Adipocyte (in vitro differentiated cells): Measurements from ENCODE around the gene ITPRID2.

ENCODE experiments used
- DNase-seq: peaks from one replicate; pipeline ENCODE4 v3.0.0-alpha.2; 2015; ENCODE audit warnings: low read depth
- H3K27me3 ChIP-seq: replicated peaks from 2 replicates; pipeline ENCODE4 v1.7.0; 2013; ENCODE audit warnings: mild to moderate bottlenecking, low read length, moderate library complexity; ENCODE audit not compliant: control insufficient read depth, insufficient read depth
- H3K36me3 ChIP-seq: 2 replicates; pipeline ENCODE4 v1.7.0; 2013; ENCODE audit warnings: low read length, mild to moderate bottlenecking, moderate library complexity; ENCODE audit not compliant: control insufficient read depth, insufficient read depth, severe bottlenecking
- H3K4me1 ChIP-seq: 2 replicates; pipeline ENCODE4 v1.7.0; 2013; ENCODE audit warnings: mild to moderate bottlenecking, low read length, moderate library complexity; ENCODE audit not compliant: control insufficient read depth, insufficient read depth
- H3K4me3 ChIP-seq: 2 replicates; pipeline ENCODE4 v1.7.0; 2013; ENCODE audit warnings: mild to moderate bottlenecking, low read length, moderate library complexity
- H3K9ac ChIP-seq: 2 replicates; pipeline ENCODE4 v1.7.0; 2013; ENCODE audit warnings: mild to moderate bottlenecking, low read length, moderate library complexity
- H3K9me3 ChIP-seq: 2 replicates; pipeline ENCODE4 v1.7.0; 2013; ENCODE audit warnings: mild to moderate bottlenecking, low read length, moderate library complexity; ENCODE audit not compliant: control insufficient read depth

Gene ITPRID2

GRCh38 chr2:181896286-181896685, 4.8 kb downstream of the ITPRID2 start:
- peaks cover 24% of the 10 kb centered on the region for H3K4me1 ChIP-seq
- no peaks in the 10 kb centered on the region for H3K27me3 ChIP-seq
- H3K9me3 ChIP-seq: no peaks in the 10 kb centered on the region
- no peak overlapping the region for H3K9ac ChIP-seq
- H3K4me3 ChIP-seq: no peak overlapping the region
- H3K36me3 ChIP-seq: peaks cover 52% of the 10 kb centered on the region
- DNase-seq: no peak

GRCh38 chr2:181900007-181900651, 8.6 kb downstream of the ITPRID2 start:
- H3K27me3 ChIP-seq: no peaks in the 10 kb centered on the region
- no peaks in the 10 kb centered on the region for H3K9me3 ChIP-seq
- DNase-seq: no peak
- H3K4me1 ChIP-seq: peaks cover 29% of the 10 kb centered on the region
- peaks cover 89% of the 10 kb centered on the region for H3K36me3 ChIP-seq
- no peak overlapping the region for H3K4me3 ChIP-seq
- H3K9ac ChIP-seq: no peak overlapping the region

- Histone ChIP-seq H3K9me3 (no peaks in the 10 kb centered on the region), H3K4me1 (peaks cover 24% of the 10 kb centered on the region), H3K4me3 (no peak overlapping the region), H3K36me3 (peaks cover 91% of the 10 kb centered on the region), H3K27me3 (no peaks in the 10 kb centered on the region), H3K9ac (no peak overlapping the region)
- no peak for DNase-seq
These were observed 11.1 kb downstream of the ITPRID2 start for GRCh38 chr2:181902625-181903024.

GRCh38 chr2:181904022-181904632, 12.6 kb downstream of the ITPRID2 start:
- peak; percentile 64 for DNase-seq
- peaks cover 24% of the 10 kb centered on the region for H3K4me1 ChIP-seq
- no peaks in the 10 kb centered on the region for H3K9me3 ChIP-seq
- H3K9ac ChIP-seq: no peak overlapping the region
- no peak overlapping the region for H3K4me3 ChIP-seq
- no peaks in the 10 kb centered on the region for H3K27me3 ChIP-seq
- H3K36me3 ChIP-seq: peaks cover 76% of the 10 kb centered on the region

- no peak overlapping the region for H3K9ac ChIP-seq
- no peaks in the 10 kb centered on the region for H3K27me3 ChIP-seq
- H3K4me1 ChIP-seq: peaks cover 36% of the 10 kb centered on the region
- peaks cover 73% of the 10 kb centered on the region for H3K36me3 ChIP-seq
- no peak overlapping the region for H3K4me3 ChIP-seq
- no peak for DNase-seq
- H3K9me3 ChIP-seq: no peaks in the 10 kb centered on the region
These were observed 15.5 kb downstream of the ITPRID2 start for GRCh38 chr2:181907057-181907456.

GRCh38 chr2:181907635-181908034, 16.1 kb downstream of the ITPRID2 start:
- DNase-seq: no peak
- no peak overlapping the region for H3K9ac ChIP-seq
- H3K27me3 ChIP-seq: no peaks in the 10 kb centered on the region
- no peaks in the 10 kb centered on the region for H3K9me3 ChIP-seq
- peaks cover 31% of the 10 kb centered on the region for H3K4me1 ChIP-seq
- H3K4me3 ChIP-seq: no peak overlapping the region
- peaks cover 70% of the 10 kb centered on the region for H3K36me3 ChIP-seq

- Histone ChIP-seq H3K36me3 (peaks cover 62% of the 10 kb centered on the region), H3K9me3 (no peaks in the 10 kb centered on the region), H3K4me1 (peaks cover 26% of the 10 kb centered on the region), H3K27me3 (no peaks in the 10 kb centered on the region), H3K9ac (no peak overlapping the region), H3K4me3 (no peak overlapping the region)
- no peak for DNase-seq
These were observed 18.7 kb downstream of the ITPRID2 start for GRCh38 chr2:181910028-181910831.

DNA sequence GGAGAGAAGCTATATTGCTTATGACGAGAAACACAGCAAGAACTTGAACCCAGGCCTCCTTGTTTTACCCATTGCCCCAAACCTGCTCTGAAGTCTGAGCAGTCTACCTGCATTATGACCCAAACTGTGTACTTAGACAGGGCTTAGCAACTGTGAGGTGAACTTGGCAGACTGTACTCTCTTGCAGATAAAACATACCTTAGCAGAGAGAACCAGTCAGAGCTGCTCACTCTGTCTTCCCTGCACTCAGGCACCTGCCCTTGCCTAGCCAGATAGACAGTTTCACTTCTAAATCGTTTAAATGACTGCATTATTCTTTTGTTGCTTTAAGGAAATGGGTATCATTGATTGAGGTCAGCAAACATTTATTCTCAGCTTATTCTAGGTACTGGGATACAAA, 20.3 kb downstream of the ITPRID2 start:
- no peak for DNase-seq
- H3K27me3 ChIP-seq: no peaks in the 10 kb centered on the region
- H3K9ac ChIP-seq: no peak overlapping the region
- peaks cover 62% of the 10 kb centered on the region for H3K36me3 ChIP-seq
- peaks cover 34% of the 10 kb centered on the region for H3K4me1 ChIP-seq
- H3K9me3 ChIP-seq: no peaks in the 10 kb centered on the region
- H3K4me3 ChIP-seq: no peak overlapping the region

- H3K9ac ChIP-seq: no peak overlapping the region
- H3K36me3 ChIP-seq: peaks cover 88% of the 10 kb centered on the region
- peaks cover 28% of the 10 kb centered on the region for H3K4me1 ChIP-seq
- DNase-seq: no peak
- no peaks in the 10 kb centered on the region for H3K27me3 ChIP-seq
- H3K4me3 ChIP-seq: no peak overlapping the region
- H3K9me3 ChIP-seq: no peaks in the 10 kb centered on the region
These were observed 23.6 kb downstream of the ITPRID2 start for GRCh38 chr2:181915102-181915501.

- Histone ChIP-seq H3K9ac (no peak overlapping the region), H3K4me1 (peaks cover 20% of the 10 kb centered on the region), H3K27me3 (no peaks in the 10 kb centered on the region), H3K9me3 (no peaks in the 10 kb centered on the region), H3K36me3 (peaks cover 85% of the 10 kb centered on the region), H3K4me3 (no peak overlapping the region)
- DNase-seq: peak; percentile 44
These were observed 25.5 kb downstream of the ITPRID2 start for GRCh38 chr2:181916726-181917718.
